Tibial artery (tissue), 4 donors: ENCODE results near the gene GRM7.
"Not testable (repeated sequence)": the region's sequence is repeated elsewhere in the genome, so short reads cannot be mapped to it uniquely, and the experiment has no call there.

ENCODE experiments used
- DNase-seq, 2 donors: peaks; one replicate each; pipeline ENCODE4 v3.0.0-alpha.2; 2019
- H3K27ac ChIP-seq, 2 donors: fragments of 200-600 bp; sonication (generic) in 1 of 2; 1 replicate in 1 of 2; 2 replicates in 1 of 2; pipeline ENCODE4 v1.5.1; 2018 to 2019; ENCODE audit warnings: mild to moderate bottlenecking in 1 of 2
- H3K27me3 ChIP-seq, 2 donors: fragments of 200-600 bp; sonication (generic) in 1 of 2; one replicate each; pipeline versions ENCODE4 v1.5.1 to v1.6.0; 2016 to 2019
- H3K36me3 ChIP-seq, 3 donors: fragments of 200-600 bp; sonication (generic) in 2 of 3; one replicate each; pipeline ENCODE4 v1.5.1; 2016 to 2019; ENCODE audit warnings: mild to moderate bottlenecking in 2 of 3
- H3K4me1 ChIP-seq, 4 donors: fragments of 200-600 bp; sonication (generic) in 2 of 4; 1 replicate in 3 of 4; 2 replicates in 1 of 4; pipeline ENCODE4 v1.5.1; 2016 to 2019
- H3K4me3 ChIP-seq, 2 donors: fragments of 200-600 bp; sonication (generic) in 1 of 2; 1 replicate in 1 of 2; 2 replicates in 1 of 2; pipeline ENCODE4 v1.5.1; 2018 to 2019; ENCODE audit warnings: mild to moderate bottlenecking in 2 of 2
- H3K9me3 ChIP-seq, 3 donors: fragments of 200-600 bp; sonication (generic) in 1 of 3; one replicate each; pipeline ENCODE4 v1.5.1; 2016 to 2019
- CTCF ChIP-seq, 2 experiments: fragments of 200-600 bp in 1 of 2; fragments of 450-650 bp in 1 of 2; IDR thresholded peaks; one replicate each; pipeline ENCODE4 v1.5.1; 2017 to 2019; ENCODE audit warnings: antibody characterized with exemption in 2 of 2, mild to moderate bottlenecking in 1 of 2, moderate library complexity in 1 of 2
- intact Hi-C: fragments of 100-400 bp; cut with DNase I; formaldehyde crosslinking; loops from one replicate; pipeline ENCODE4 v1.15.0; 2023; ENCODE audit warnings: low total_unique reads

The GRM7 gene

GRCh38 chr3:6928064-6928463, 67.1 kb downstream of the GRM7 start:
- no peak for TF ChIP-seq CTCF (IDR thresholded peaks at IDR 0.05)
- no peaks in the 10 kb centered on the region for H3K9me3 ChIP-seq
- H3K36me3 ChIP-seq: no peaks in the 10 kb centered on the region
- H3K4me3 ChIP-seq: no peak overlapping the region
- intact Hi-C loops: no loop called here
- H3K27ac ChIP-seq: no peak overlapping the region
- DNase-seq: no peak
- no peaks in the 10 kb centered on the region for H3K27me3 ChIP-seq
- H3K4me1 ChIP-seq: no peaks in the 10 kb centered on the region

GRCh38 chr3:6929918-6930317, 69.0 kb downstream of the GRM7 start:
- Histone ChIP-seq H3K36me3 (no peaks in the 10 kb centered on the region), H3K9me3 (no peaks in the 10 kb centered on the region), H3K27me3 (no peaks in the 10 kb centered on the region), H3K27ac (no peak overlapping the region), H3K4me1 (no peaks in the 10 kb centered on the region), H3K4me3 (no peak overlapping the region)
- TF ChIP-seq CTCF (IDR thresholded peaks at IDR 0.05): no peak
- intact Hi-C loops: no loop called here
- DNase-seq: no peak

- DNase-seq, intact Hi-C loops: not testable (repeated sequence)
These were observed 74.5 kb downstream of the GRM7 start for GRCh38 chr3:6935418-6935817.

GRCh38 chr3:6935970-6936369, 75.1 kb downstream of the GRM7 start:
- Histone ChIP-seq H3K36me3 (no peaks in the 10 kb centered on the region), H3K27ac (no peak overlapping the region), H3K27me3 (no peaks in the 10 kb centered on the region), H3K4me1 (no peaks in the 10 kb centered on the region), H3K9me3 (no peaks in the 10 kb centered on the region), H3K4me3 (no peak overlapping the region)
- intact Hi-C loops: no loop called here
- no peak for DNase-seq
- TF ChIP-seq CTCF (IDR thresholded peaks at IDR 0.05): no peak

More at GRCh38 chr3:6935418-6935817, 74.5 kb downstream of the GRM7 start:
- H3K27me3 ChIP-seq, H3K4me3 ChIP-seq, H3K9me3 ChIP-seq, H3K36me3 ChIP-seq, H3K27ac ChIP-seq, H3K4me1 ChIP-seq: not testable (repeated sequence)

GRCh38 chr3:6962801-6963200, 101.9 kb downstream of the GRM7 start:
- Histone ChIP-seq H3K4me3 (no peak overlapping the region), H3K27ac (no peak overlapping the region), H3K4me1 (no peaks in the 10 kb centered on the region), H3K9me3 (no peaks in the 10 kb centered on the region), H3K27me3 (no peaks in the 10 kb centered on the region), H3K36me3 (no peaks in the 10 kb centered on the region)
- no peak for TF ChIP-seq CTCF (IDR thresholded peaks at IDR 0.05)
- intact Hi-C loops: no loop called here
- no peak for DNase-seq

- intact Hi-C loops: no loop called here
These were observed 105.0 kb downstream of the GRM7 start for GRCh38 chr3:6965881-6966280.

More at GRCh38 chr3:6965881-6966280, 105.0 kb downstream of the GRM7 start:
- Histone ChIP-seq H3K27me3 (no peaks in the 10 kb centered on the region), H3K4me1 (no peaks in the 10 kb centered on the region), H3K9me3 (no peaks in the 10 kb centered on the region), H3K27ac (no peak overlapping the region), H3K36me3 (no peaks in the 10 kb centered on the region), H3K4me3 (no peak overlapping the region)
- TF ChIP-seq CTCF (IDR thresholded peaks at IDR 0.05): no peak
- DNase-seq: no peak
